Coronary artery (tissue), 2 donors: ENCODE data around the gene GPRIN1.
A peak's percentile ranks its signal among the peaks of the same experiment; 100 is the strongest.

ENCODE experiments used
- DNase-seq: peaks from one replicate; pipeline ENCODE4 v3.0.0-alpha.2; 2017; ENCODE audit warnings: low spot score
- H3K27ac ChIP-seq, 2 donors: fragments of 200-600 bp; sonication (generic); one replicate each; pipeline ENCODE4 v1.5.1; 2016 to 2019
- H3K4me3 ChIP-seq: fragments of 200-600 bp; sonication (generic); 2 replicates; pipeline ENCODE4 v1.5.1; 2016; ENCODE audit warnings: mild to moderate bottlenecking, moderate library complexity
- CTCF ChIP-seq: fragments of 200-600 bp; sonication (generic); IDR thresholded peaks from one replicate; pipeline ENCODE4 v1.5.1; 2019; ENCODE audit warnings: antibody characterized with exemption

GPRIN1 gene

GRCh38 chr5:176653401-176654385, 43.7 kb upstream of the GPRIN1 start:
- no peak overlapping the region for H3K4me3 ChIP-seq
- no peak overlapping the region for H3K27ac ChIP-seq
- TF ChIP-seq CTCF, result no peak
- no peak for DNase-seq

GRCh38 chr5:176652136-176652535, 42.2 kb upstream of the GPRIN1 start:
- TF ChIP-seq CTCF, result no peak
- Histone ChIP-seq H3K4me3 (no peak overlapping the region), H3K27ac (no peak overlapping the region)
- no peak for DNase-seq

- no peak overlapping the region for H3K4me3 ChIP-seq
- no peak for DNase-seq
Measured at GRCh38 chr5:176651472-176651980, 41.6 kb upstream of the GPRIN1 start.

GRCh38 chr5:176650354-176650884, 40.5 kb upstream of the GPRIN1 start:
- DNase-seq, result no peak
- Histone ChIP-seq H3K4me3 (no peak overlapping the region), H3K27ac (no peak overlapping the region)
- no peak for TF ChIP-seq CTCF

More at GRCh38 chr5:176651472-176651980, 41.6 kb upstream of the GPRIN1 start:
- no peak overlapping the region for H3K27ac ChIP-seq
- no peak for TF ChIP-seq CTCF

GRCh38 chr5:176648474-176649194, 38.7 kb upstream of the GPRIN1 start:
- no peak for TF ChIP-seq CTCF
- Histone ChIP-seq H3K27ac (peak overlapping the region in 1 of 2 donors; percentile 81), H3K4me3 (peak overlapping the region; percentile 87)
- no peak for DNase-seq

GRCh38 chr5:176647843-176648473, 38.0 kb upstream of the GPRIN1 start:
- TF ChIP-seq CTCF, result no peak
- DNase-seq, result no peak
- Histone ChIP-seq H3K4me3 (peak overlapping the region; percentile 87), H3K27ac (peak overlapping the region; percentile 35 to 81)
